ENCODE results near the gene VIL1. TPM values are rescaled to one million over a fixed set of nuclear protein-coding genes. Genes with fewer than 3 reads are reported as not detected.

The VIL1 gene
- total RNA-seq, 6 experiments from 2014 or later, result 2.1 to 118 (median 19.1) TPM

DNA sequence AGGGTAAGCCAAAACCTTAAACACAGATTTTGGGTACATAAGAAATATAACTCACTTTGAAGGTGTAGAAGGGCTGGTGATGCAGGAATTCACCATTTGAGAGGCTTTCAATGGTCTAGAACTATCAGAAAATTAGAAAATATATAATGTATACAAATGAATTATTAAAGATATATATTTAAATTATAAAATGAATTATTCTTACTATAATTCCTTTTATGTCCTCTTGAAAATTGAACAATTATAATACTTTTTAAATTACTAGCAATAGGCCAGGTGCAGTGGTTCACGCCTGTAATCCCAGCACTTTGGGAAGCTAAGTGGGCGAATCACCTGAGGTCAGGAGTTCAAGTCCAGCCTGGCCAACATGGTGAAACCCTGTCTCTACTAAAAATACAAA, 60.7 kb downstream of the VIL1 start:
- 88% methylated on average over 2 of the region's 2 CpGs for WGBS (ENCODE audit: insufficient coverage, low coverage, low lambda C conversion rate, missing lambda C conversion rate)
- H3K36me3 ChIP-seq, result peaks cover 0 to 15% (median 9%) of the 10 kb centered on the region in 4 donors
- intact Hi-C loops (cut with DNase I), result no loop called here
- H3K27ac ChIP-seq, result no peak overlapping the region
- TF ChIP-seq, protein P1, sequence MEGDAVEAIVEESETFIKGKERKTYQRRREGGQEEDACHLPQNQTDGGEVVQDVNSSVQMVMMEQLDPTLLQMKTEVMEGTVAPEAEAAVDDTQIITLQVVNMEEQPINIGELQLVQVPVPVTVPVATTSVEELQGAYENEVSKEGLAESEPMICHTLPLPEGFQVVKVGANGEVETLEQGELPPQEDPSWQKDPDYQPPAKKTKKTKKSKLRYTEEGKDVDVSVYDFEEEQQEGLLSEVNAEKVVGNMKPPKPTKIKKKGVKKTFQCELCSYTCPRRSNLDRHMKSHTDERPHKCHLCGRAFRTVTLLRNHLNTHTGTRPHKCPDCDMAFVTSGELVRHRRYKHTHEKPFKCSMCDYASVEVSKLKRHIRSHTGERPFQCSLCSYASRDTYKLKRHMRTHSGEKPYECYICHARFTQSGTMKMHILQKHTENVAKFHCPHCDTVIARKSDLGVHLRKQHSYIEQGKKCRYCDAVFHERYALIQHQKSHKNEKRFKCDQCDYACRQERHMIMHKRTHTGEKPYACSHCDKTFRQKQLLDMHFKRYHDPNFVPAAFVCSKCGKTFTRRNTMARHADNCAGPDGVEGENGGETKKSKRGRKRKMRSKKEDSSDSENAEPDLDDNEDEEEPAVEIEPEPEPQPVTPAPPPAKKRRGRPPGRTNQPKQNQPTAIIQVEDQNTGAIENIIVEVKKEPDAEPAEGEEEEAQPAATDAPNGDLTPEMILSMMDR (IDR thresholded peaks at IDR 0.05), result no peak
- TF ChIP-seq POLR2A (IDR thresholded peaks at IDR 0.05), result no peak
- DNase-seq, result no peak
- no peak overlapping the region for H3K4me3 ChIP-seq
- peaks cover 0 to 3% (median 0%) of the 10 kb centered on the region in 4 donors for H3K4me1 ChIP-seq
- no peaks in the 10 kb centered on the region for H3K27me3 ChIP-seq
- H3K9me3 ChIP-seq, result no peaks in the 10 kb centered on the region
- ATAC-seq, result no peak

DNA sequence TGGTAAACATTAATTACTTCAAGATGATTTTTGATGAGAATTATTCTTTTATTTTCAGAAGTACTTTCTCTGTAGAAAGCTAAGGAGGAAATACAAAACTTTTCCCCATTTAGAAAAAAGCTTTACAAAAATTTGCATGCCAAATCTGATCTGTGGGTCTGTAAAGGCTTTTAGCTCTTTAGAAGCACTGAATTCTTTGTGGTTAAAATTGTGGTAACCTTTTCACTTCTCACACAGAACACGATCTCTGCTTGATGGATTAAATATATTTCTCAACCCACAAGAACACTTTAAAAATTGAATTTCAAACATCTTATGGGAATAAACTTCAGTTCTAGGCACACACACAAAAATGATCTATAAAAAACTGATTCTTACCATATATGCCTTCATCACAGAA, 63.7 kb downstream of the VIL1 start:
- no peaks in the 10 kb centered on the region for H3K27me3 ChIP-seq
- no peak for ATAC-seq
- peaks cover 0 to 16% (median 8%) of the 10 kb centered on the region in 4 donors for H3K36me3 ChIP-seq
- H3K9me3 ChIP-seq, result no peaks in the 10 kb centered on the region
- WGBS (ENCODE audit: insufficient coverage, low coverage, low lambda C conversion rate, missing lambda C conversion rate), result 67% methylated on average over 1 of the region's 1 CpG
- TF ChIP-seq POLR2A (IDR thresholded peaks at IDR 0.05), result no peak
- TF ChIP-seq, protein P1 (IDR thresholded peaks at IDR 0.05), result no peak
- DNase-seq, result no peak
- no peak overlapping the region for H3K27ac ChIP-seq
- intact Hi-C loops (cut with DNase I), result no loop called here
- no peak overlapping the region for H3K4me3 ChIP-seq
- H3K4me1 ChIP-seq, result peaks cover 0 to 8% (median 0%) of the 10 kb centered on the region in 4 donors

DNA sequence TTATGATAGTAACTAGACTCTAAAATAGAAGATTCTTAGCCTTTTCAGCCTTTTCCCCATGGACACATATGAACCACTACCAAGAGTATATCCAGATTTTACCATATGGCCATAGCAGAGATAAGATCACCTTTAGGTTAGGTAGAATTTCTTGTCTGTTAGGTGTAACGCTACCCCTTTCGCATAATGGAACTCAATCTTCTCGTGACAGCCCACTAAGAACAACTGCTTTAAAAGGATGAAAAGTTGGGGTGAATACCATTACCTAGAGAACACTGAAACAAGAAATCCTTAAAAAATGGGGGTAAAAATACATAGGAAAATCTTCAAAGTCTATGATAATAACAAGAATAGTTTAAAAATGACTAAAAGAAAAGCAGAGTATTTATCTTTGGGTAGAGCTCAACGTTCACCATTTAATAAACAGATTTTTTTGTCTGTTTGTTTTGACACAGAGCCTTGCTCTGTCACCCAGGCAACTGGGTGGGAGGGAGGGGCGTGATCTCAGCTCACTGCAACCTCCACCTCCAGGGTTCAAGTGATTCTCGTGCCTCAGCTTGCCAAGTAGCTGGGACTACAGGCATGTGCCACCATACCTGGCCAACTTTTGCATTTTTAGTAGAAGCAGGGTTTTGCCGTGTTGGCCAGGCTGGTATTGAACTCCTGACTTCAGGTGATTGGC, 67.2 kb downstream of the VIL1 start:
- intact Hi-C loops (cut with DNase I), result no loop called here
- 48% methylated on average over 7 of the region's 7 CpGs for WGBS (ENCODE audit: insufficient coverage, low coverage, low lambda C conversion rate, missing lambda C conversion rate)
- no peak overlapping the region for H3K4me3 ChIP-seq
- H3K27me3 ChIP-seq, result no peaks in the 10 kb centered on the region
- H3K36me3 ChIP-seq, result peaks cover 0 to 21% (median 6%) of the 10 kb centered on the region in 4 donors
- peak; percentile 45 to 75 (median 71) for DNase-seq
- ATAC-seq, result peak; percentile 77 to 94 (median 91)
- H3K27ac ChIP-seq, result peak overlapping the region in 2 of 3 donors; percentile 11 to 26
- no peak for TF ChIP-seq POLR2A (IDR thresholded peaks at IDR 0.05)
- TF ChIP-seq, protein P1 (IDR thresholded peaks at IDR 0.05), result no peak
- peaks cover 0 to 8% (median 0%) of the 10 kb centered on the region in 4 donors for H3K4me1 ChIP-seq
- no peaks in the 10 kb centered on the region for H3K9me3 ChIP-seq

DNA sequence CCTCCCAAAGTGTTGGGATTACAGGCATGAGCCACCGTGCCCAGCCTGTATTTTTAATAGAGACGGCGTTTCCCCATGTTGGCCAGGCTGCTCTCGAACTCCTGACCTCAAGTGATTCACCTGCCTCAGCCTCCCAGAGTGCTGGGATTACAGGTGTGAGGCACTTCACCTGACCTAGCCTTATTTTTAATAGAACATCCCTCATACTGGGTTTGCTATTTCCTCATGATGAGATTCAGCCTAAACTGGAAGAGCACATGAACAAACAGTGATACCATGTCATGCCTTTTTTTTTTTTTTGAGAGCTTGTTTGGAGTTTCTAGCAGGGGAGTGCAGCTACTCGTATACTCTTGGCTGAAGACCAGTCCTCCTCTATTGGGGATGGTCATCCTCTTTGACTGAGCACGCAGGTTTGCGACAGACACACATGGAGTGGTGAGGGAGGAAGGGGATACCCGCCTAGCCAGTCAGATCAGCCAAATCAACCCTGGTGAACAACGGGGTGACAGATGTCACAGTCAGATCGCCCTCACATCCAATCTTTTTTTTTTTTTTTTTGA, 81.7 kb downstream of the VIL1 start:
- Histone ChIP-seq H3K4me3 (no peak overlapping the region), H3K9me3 (no peaks in the 10 kb centered on the region), H3K4me1 (no peaks in the 10 kb centered on the region), H3K36me3 (peaks cover 0 to 18% (median 1%) of the 10 kb centered on the region in 4 donors), H3K27me3 (no peaks in the 10 kb centered on the region), H3K27ac (no peak overlapping the region)
- TF ChIP-seq, protein P1 (IDR thresholded peaks at IDR 0.05), result no peak
- no peak for TF ChIP-seq POLR2A (IDR thresholded peaks at IDR 0.05)
- 89% methylated on average over 9 of the region's 10 CpGs for WGBS (ENCODE audit: insufficient coverage, low coverage, low lambda C conversion rate, missing lambda C conversion rate)
- no peak for ATAC-seq
- DNase-seq, result no peak
- intact Hi-C loops (cut with DNase I), result no loop called here
